Activated CD4-positive, alpha-beta T cell treated with anti-CD3 and anti-CD28 coated beads, Interleukin-2, amount 50 U/mL, for 24 hours (primary cell): ENCODE results near the gene KMO.

Source experiments
- DNase-seq, 2 donors: peaks; one replicate each; pipeline ENCODE4 v3.0.0-alpha.2; 2020; ENCODE audit warnings: low read depth in 1 of 2, low spot score in 1 of 2

The KMO gene

DNA sequence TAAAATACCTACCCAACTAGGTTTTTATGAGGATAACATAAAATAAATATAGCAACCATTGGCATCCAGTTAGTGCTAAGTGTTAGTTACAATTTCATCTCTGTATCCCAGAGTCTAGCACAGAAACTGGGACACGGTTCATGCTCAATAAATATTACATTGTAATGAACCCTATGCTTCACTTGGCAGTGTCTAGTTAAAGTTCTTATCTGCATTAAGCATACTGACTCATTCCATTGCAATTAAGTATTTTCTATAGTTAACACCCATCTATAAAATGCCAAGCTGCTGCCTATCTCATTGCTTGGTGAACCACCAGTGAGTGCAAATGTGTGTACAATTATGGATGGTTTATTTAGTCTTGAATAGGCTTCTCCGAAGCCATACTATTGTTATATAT, 92.8 kb downstream of the KMO start:
- no peak for DNase-seq

DNA sequence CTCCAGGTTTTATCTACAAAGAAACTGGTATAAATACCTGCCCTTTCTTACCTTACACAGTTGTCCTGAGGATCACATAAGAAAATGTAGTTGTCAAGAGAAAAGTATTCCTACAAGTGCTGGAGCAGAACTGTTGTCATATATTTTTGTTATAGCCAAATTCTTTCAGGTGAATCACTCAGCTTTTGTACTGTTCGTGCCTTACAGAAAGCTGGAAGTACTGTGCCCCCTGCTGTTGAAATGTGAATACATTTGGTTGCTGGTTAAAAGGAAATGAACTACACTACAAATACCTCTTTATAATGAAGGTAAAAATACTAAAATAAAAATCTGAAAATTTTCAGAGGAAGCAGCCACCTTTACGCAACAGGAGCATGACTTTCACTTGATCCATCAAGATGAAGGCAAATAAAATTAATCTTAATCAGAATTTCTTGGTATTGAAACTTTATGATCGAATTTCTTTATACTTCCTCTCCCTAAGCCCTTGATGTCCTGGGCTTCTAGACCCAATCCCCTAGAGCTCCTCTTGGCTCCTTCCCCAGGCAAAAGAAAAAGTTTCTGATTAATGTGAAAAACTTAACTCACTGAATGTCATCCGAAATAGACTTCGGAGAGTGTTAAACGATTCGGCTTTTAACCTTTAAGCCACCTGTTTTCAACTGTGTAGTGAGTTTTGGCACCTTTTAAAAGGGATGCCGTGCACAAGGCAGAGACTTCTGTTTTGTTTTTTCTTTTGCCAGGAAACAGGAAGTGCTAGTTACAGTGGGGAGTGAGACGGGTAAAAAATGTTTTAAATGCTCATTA, 95.5 kb downstream of the KMO start:
- DNase-seq, result peak in 1 of 2 donors; percentile 43

DNA sequence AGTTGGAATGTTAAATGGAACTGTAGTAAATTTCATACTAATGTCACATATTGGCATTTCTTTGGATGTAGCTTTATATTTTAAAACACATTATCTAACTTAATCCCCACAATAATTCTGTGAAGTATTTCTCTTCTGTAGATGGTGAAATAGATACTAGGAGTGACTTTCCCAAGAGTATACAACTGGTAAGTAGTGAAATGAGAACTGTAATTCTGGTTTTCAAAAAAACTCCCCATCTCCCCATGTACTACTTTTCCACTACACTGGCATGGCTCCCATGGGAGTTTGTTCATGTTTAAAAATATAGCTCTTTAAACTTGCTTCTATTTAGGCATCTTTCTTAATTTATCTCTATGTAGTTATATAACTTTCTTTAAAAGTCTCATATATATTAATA, 97.8 kb downstream of the KMO start:
- no peak for DNase-seq

DNA sequence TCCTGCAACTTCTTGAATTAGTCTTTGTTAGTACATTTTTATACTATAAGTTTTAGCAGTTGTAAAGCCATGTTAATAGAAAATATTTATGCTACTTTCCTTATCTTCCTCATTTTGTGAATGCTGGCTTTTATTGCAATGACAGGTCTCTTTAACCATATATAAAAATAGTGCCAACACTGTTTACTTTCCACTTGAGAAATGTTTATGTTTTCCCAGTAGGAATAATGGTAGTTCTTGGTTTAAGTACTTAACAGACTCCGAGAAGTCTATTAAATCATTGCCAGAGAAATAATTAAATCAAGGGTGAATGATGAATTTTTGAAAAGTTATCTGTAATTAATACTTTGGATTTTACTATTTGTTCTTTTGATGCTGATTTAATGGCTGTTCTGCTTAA, 98.3 kb downstream of the KMO start:
- no peak for DNase-seq

DNA sequence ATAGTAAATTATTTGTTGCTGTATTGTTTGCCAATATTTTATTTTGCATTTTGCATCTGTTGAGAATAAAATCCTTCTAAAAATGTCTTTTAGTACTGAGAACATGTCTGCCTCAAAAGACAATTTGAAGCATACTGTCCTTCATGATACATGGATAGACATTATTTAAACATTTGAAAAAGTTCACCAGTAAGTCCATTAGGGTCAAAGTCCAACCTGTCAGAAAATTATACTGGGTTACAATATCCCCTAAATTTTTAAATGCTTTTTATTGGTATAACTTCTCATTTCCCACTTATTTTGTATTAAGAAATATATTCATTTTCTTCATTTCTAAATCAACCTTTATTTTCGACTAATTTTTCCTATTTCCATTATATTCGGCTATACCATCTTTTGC, 98.7 kb downstream of the KMO start:
- DNase-seq, result no peak

DNA sequence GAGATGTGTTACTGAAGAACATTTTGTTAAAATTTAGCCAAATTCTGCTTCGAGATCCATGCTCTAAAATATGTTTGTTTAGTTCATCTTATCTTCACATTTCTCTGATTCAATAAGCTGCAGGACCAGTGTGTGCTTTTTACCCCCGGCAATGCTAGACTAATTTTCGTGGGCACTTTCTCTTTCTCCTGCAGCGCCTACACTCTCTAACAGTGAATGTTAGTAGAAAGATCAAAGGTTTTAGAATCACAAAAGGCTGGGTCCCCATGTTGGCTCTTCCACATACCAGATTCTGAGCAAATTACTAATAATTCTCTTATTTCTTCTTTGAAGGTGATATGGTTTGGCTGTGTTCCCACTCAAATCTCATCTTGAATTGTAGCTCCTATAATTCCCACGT, 99.5 kb downstream of the KMO start:
- DNase-seq, result no peak

DNA sequence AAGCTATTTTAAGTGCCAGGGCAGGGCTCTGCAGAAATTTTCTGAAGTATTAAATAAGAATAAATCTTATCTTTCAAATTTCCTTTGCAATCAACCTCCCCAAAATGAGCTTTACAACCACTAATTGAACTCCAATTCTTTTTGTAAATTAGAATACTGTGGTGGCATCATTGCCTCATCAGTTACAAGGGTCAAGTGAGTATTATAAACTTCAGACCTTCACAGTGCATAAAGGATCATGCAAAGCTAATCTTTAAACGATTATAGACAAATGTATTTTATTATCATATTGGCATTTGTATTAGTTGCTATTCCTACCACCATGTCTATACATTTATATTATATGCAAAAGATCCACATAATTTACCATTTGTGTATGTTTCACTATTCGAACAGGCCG, 100.8 kb downstream of the KMO start:
- DNase-seq, result no peak

DNA sequence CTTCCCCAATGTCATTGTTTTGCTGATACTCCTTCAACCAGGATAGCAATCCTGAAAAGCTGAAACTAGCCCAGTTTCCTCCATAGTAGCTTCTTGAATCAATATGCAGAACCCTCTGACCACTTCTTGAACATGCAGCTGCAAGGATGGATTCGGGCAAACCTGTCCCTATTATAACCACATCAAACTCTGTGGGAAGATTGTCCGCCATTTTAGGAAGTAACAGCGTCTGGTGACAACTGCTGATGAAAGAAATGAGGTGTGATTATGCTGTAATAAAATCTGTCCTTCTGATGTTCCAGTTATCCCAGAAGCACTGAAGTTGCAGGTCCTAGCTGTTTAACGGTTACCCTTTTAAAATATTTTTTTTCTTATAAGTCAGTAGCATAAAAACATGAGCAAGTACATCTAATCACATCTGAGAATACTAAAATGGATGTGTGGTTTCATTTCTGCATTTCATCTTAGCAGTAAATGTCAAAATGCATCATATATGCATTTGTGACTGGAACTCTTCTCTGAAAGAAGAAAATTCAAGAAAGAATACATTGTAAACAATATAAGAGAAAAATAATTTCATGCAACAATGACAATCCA, 103.5 kb downstream of the KMO start:
- no peak for DNase-seq

DNA sequence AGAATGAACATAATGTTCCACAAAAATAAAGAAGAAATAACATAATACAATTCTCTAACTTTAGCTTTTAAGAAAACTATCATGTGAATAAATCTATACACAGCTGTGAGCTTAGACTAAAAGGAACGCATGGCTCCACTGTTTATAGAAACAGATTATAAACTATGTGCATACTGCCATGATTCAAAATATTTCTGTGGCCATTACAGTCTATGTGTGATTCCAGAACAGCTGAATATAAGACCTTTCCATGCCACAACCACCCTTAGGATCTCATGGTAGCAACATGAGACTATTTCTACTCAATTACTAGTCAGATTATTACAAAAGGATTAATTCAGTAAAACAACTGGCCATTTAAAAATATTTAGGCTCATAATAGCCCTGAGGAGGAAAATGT, 104.1 kb downstream of the KMO start:
- no peak for DNase-seq

DNA sequence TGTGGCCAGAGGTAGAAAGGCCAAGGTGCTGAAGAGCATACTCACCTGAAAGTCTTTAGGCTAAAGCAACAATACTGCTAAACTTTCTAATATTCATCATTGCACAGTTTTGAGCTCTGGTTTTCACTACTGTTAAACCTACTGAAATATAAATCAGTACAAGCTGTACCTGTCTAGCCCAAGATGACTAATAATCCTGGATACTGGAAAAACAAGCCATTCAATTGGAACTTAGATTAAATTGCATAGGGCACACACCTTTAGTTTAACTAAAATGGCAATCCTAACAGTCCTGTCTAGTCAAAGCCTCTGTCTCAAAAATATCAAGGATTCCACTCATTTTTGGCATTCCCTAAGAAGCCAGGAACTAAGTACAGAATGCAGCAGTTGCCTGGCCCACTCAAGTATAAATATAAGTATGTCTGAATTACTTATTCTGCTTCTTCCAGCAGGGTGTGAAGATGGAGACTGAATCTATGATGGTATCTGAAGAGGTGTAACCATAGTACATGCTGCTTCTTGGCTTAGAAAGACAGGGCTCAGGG, 104.9 kb downstream of the KMO start:
- DNase-seq, result no peak

DNA sequence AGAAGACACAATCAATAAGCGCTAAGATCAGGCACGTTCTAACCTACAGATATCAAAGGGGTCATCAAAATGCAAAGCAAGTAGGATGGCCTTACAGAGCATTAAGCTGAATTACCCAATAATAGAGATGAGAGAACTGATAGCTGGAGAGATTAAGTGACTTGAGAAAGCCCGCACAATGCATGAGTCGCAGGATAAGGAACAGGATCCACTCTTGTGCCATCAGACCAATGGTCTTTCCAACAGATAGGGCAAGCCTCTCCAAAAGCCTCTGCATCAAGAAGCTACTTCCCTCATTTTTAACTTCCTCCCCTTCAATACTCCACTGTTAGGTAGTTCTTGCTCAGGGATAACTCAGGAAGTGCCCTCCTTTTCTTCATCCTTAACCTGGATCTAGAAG, 105.4 kb downstream of the KMO start:
- no peak for DNase-seq

DNA sequence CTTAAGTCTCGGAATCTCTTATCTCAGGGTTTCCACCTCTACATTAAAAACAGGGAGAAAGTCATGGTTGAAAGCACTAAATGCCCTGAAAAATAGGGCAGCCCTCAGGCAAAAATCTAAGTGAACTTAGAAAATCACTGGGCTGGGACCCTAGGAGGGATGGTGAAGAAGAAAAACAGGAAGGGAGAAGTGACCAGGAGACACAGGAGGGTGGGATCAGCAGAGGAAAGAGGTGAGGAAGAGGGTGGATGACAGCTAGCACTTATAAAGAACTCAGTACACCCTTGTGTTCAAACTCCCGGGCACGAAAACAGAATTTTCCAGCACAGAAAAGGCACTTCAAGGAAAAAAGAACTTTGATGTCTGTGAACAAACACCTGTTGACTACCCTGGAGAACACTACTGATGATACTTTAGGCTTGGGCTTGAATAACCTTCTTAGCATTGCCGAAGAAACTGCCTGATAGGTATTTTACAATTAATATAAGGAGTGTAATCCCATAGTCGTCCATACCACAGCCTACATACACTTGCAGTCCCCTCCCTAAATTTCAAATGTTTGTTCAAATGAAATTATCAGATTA, 106.0 kb downstream of the KMO start:
- DNase-seq, result no peak

DNA sequence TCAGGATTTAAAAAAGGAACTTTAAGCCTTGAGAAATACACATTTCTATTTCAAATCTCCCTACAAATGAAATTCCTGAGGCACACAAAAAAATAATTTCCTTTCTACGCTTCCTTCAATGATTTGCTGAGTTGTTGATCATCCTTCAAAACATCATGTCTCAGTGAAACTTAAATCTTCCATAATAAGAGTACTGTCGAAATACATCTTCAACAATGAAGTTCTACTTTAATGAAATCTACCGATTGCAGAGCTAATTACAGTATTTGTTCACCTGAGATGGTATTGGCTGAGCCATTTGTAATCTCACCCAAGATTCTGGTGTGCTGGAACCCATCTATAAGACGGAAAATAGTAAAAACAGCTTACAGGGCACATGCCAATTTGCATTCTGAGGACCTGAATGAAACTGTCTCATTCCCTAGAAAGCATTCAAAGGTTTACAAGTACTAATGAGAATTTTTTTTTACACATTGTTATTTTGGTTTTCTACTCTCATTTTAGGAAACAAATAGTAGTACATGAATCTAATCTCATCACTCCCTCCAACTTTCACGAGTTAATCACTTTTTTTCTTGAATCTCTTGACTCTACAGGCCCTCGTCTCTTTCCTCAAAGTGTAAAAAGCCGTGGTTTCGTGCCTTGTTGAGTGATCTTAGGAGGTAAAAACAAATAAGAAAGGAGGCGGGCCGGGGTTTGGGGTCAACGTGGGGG, 106.9 kb downstream of the KMO start:
- DNase-seq, result no peak

DNA sequence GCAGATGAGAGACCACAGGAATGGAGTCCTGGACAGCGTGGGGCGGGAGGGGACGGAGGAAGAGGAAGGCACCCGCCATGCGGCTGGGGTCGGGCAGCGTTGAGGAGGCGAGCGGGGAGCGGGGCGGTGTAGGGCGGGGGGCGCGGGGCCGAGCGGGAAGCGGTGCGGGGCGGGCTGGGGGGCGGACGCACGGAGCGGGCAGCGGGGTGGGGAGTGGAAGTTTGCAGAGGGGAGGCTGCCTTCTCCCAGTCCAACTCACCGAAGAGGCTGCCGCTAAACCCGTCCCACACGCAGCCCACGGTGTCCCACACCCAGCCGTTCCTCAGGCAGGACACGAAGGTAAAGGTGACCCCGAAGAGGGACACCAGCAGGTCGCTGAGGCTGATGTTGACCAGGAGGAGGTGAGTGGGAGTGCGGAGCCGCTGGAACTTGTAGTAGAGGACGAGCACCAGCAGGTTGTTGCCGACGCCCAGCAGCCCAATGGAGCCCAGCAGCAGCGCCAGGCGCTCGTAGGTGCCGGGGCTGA, 107.5 kb downstream of the KMO start:
- peak; percentile 20 to 21 for DNase-seq

DNA sequence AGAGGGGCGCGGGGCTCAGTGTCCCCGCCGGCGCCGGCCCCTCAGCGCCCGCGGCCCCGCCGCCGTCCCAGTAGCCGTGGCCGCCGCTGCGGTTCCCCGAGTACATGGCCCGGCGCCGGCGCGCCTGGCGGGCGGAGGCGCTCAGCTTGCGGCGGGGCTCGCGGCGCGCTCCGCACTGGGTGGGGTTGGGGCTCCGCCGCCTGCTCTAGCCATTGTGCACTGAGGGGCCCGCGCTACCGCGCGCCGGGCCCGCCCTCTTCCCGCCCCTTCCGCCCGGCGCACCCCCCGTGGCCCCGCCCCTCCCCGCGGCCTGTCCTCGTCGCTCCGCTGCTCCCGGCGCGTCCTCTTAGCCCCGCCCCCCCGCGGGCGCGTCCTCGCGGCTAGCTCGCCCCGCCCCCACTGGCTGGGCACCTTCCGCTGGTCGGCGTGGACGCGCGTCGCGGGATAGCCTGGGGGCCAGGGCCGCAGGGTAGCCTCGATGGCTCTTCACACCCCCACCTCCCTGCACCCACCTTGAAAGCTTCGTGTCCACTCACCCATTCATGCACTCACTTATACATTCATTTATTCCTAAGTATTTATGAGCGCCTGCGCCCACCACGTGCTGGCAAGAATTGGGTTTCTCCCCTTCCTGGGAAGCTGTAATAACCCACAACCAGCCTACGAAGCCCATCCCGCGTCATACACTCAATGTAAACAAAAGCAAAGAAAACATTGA, 108.1 kb downstream of the KMO start, which contains the start of the genes CHML and OPN3:
TSS of gene CHML (minus strand) at position 221 of the 718 bp plus-strand sequence. CDS start 4,603 bp downstream, outside the sequence.
TSS of gene OPN3 (minus strand) at position 221 of the 718 bp plus-strand sequence. CDS start at position 106, 115 bp downstream.
- DNase-seq, result peak; percentile 86 to 88

DNA sequence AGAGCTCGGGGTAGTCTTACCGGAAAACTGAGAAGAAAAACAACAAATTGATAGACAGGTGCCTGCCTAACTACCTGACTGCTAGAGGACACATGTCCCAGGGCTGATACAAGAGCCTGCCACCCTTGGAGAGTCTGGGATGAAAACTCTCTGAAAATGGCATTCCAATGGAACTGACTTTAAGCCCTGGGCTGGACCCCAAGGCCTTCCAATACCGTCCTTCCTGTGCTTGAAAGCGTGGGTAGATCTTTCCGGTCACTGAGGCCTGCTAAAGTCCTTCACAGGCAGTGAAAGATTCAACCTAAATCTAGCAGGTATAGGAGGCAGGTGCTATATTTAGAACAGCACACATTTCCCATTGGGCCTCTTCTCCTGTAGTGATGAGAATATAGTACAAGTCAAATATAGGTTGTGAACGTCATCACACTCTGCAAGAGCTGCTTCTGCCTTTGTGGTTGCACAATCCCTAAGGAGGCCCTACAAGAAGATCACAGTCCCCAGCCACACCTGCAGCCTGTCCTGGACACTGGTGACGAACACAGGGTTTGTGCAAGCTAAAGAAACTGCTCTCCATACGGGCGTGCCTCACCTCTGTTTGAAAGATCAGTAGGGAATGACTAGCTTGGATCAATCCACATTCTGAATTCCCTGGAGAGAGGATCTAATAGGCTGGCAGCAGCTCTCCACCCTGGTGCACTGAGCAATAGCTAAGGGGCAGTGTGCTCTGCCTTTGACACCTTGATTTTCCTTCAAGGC, 108.9 kb downstream of the KMO start:
- DNase-seq, result no peak

DNA sequence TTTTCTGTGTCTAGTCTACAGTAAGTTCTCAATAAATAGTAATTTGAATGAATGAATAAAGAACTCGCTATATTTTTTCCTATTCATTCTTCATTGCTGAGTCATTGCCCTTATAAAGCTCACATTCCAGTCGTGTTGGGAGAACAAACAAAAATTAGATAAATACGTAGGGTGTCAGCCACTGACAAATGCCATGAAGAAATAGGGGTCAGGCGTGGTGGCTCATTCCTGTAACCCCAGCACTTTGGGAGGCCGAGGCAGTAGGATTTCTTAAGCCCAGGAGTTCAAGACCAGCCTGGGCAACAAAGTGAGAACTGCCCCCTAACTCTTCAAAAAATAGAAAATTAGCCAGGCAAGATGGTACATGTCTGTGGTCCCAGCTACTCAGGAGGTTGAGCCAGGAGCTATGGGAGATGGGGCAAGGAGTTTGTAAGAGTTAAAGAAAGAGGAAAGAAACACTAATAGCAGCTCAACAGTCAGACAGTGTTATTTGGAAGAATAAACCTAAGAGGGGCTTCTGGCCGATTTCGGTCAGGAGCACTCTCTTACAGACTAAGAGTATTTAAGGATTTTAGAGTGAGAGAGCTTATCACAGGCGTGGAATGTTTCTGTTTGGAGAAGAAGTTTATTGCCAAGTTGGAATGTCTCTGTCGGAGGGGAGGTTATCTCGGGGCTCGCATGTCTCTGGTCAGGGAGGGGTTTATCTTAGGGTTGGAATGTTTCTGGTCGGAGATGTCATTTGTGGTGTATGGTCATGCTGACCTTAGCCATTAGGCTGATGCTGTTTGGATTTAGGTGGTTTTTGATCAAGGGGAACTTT, 109.8 kb downstream of the KMO start:
- DNase-seq, result no peak

DNA sequence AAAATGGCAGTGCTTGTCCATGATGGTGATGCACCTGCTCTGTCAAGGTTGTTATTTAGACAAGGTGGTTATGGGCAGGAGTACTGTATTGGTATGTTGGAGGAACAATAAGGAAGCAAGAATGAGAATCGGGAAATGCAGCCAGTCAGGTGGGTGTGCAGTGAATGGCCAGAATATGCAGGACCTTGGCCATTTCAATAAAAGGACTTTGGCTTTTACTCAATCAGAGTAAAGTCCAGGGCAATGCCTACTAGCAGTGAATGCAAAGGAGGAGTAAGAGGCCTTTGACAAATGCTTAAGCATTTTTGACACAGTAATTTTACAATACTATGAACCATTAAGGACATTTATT, 110.4 kb downstream of the KMO start:
- DNase-seq, result no peak

DNA sequence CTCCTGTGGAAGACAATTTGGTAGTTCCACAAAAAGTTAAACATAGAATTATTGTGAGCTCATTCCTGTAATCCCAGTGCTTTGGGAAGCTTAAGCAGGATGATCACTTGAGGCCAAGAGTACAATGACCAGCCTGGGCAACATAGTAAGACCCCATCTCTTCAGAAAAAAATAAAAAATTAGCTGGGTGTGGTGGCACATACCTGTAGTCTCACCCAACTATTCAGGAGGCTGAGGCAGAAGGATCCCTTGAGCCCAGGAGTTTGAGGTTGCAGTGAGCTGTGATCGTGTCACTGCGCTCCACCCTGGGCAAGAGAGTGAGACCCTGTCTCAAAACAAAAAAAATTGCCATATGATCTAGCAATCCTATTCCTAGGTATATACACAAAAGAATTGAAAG, 112.1 kb downstream of the KMO start:
- DNase-seq, result no peak
